Cortex of kidney (tissue), 1 donor: ENCODE results near the gene KIF23.

ENCODE experiments used
- DNase-seq: peaks from one replicate; lab custom pipeline; 2025; lab: John Stamatoyannopoulos, UW

The KIF23 gene

DNA sequence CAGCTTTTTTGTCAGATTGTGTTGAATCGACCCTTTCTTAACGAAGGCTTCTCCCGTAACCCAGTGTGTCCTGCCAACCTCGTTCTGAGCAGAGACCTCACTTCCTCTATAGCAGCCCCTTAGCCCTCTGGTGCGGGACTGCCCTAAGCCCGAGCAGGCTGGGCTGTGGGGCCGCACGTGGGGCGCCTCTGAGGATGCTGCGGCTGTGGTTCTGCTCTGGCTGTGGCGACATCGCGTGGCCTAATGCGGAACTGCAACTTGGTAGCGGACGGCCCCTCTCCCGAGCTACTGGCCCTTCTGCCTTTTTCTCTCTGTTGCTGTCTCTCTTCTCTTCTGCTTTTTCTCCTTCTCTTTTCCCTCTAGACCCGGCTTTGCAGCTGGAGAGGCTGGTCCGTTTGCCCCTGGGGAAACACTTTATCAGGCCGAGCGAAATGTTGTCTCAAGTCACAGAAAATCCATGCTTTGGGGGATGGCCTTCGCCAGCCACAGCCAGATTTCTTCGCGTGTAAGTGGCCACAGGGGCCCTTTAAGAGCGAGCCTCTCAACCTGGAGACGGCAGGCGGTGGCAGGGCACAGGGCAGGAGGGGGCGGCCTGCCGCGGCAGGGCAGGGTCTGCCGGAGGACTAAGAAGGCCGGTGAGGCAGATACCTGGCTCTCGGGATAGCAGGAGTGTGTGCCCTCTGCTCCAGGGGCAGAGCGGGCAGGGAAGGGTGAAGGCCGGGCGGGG lies 19.4 kb upstream of the KIF23 start:
- no peak for DNase-seq

DNA sequence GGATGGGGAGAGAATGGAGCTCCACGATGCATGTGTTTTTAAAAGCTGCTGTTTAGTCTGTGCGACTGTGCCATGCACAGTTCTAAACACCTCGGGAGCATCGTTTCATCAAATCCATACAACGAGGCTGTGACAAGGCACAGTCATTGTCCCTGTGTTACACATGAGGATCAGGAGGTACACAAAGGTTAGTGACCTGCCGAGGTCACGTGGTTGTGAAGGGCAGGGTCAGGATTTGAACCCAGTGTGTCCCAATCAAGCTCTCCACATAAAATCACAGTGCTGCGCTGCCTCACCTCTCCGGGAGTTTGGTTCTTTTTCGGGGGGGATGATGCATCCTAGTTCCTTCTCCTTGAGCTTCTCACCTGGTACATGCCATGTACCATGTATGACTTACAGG lies 18.7 kb upstream of the KIF23 start:
- no peak for DNase-seq

DNA sequence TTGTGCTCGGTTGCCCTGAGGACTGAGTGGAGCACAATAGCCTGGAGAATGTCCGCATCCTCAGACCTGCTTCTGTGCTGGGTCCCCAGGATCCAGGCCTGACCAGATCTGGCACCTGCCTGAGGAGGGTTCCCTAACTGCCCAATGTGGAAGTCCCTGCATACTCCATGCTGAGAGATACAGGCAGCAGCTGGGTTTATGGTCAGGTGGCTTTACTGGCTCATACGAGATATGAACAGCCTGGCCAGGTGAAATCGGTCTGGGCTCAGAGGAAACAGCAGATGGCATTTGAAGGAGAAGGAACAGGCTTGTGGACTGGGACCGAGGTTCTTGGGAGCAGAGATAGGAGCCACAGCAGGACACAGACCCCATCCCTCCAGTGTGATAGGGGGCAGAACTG lies 18.2 kb upstream of the KIF23 start:
- DNase-seq: no peak

- DNase-seq: no peak
Measured at GRCh38 chr15:69398491-69398891, 15.7 kb upstream of the KIF23 start.

- no peak for DNase-seq
Measured at GRCh38 chr15:69400850-69401249, 13.3 kb upstream of the KIF23 start.

GRCh38 chr15:69402816-69403215 lies 11.3 kb upstream of the KIF23 start:
- no peak for DNase-seq

DNA sequence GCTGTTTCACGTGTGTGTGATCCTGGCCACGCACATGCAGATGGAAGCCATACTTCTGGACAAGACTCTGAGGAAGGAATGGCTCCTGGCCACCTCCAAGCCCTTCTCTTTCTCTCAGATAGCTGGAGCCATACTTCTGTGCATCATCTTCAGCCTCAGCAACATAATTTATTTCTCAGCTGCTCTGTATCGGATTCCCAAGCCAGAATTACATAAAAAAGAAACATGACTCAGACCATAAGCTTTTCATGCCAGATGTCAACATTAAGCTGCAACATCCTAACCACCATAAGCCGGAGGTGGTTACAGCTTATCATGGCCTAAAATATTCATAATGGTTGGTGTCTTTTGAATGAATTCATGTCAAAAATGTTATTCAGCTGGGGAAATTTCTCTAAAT lies 10.6 kb upstream of the KIF23 start:
- DNase-seq: no peak

DNA sequence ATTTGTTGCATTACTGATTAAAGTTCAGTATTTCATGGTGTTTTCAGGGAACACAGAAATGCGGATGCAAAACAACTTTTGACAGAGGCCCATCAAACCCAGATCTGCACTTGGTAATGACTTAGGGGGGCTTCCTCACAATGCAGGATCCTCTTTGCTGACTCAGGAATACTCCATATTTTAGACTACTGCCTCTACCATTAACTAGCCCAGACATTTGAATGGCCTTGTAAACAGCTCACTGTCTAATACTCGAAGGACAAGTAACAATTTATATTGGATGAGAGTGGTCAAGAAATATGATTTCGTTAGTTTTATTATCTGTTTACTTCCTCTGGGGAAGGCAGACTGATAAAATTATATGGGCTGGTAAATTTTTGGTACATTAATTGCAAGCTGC lies 9.0 kb upstream of the KIF23 start:
- no peak for DNase-seq

- no peak for DNase-seq
Measured at GRCh38 chr15:69407719-69408400, 6.3 kb upstream of the KIF23 start.

DNA sequence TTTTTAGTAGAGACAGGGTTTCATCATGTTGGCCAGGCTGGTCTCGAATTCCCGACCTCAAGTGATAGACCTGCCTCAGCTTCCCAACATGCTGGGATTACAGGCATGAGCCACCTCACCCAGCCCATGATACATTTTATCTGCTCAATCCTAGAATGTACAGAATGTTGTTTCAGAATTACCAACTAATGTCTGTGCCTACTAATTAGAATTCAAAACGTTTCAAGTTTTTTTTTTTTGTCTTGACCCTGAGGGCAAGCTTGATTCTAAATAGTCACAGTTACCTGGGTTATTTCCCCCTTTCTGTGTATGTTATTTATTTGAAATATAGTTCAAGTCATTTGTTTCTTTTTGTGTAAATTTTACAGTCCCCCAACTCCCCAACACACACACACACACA lies 5.3 kb upstream of the KIF23 start:
- DNase-seq: no peak

DNA sequence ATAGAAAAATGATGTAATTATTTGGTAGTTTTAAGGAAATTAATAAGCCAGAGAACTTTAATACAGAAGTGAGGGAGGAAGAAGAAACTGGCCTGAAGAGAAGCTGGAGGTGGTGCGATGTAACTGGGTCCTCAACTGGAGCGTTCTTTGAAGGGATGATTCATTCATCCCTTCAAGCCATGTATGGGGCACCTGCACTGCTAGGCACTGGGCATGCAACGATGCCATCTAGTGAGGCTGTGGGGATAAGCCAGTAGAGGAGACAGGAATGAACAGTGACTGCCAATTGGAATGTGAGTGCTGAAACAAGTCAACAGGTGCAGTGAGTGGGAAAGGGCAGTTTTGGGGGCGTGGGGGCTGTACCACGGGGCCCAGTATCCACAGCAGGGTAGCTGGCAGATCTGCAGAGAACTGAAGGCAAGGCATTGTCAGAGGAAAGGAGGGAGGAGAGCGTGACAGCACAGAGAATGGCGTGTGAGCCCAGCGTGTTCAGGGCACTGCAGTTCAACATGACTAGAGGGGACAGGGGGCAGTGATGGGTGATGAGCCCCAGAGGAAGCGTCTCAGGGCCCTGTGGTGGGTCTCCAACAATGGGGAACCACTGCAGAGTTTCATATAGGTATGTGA lies 3.8 kb upstream of the KIF23 start:
- no peak for DNase-seq

GRCh38 chr15:69412274-69412673 lies 1.9 kb upstream of the KIF23 start:
- DNase-seq: no peak

DNA sequence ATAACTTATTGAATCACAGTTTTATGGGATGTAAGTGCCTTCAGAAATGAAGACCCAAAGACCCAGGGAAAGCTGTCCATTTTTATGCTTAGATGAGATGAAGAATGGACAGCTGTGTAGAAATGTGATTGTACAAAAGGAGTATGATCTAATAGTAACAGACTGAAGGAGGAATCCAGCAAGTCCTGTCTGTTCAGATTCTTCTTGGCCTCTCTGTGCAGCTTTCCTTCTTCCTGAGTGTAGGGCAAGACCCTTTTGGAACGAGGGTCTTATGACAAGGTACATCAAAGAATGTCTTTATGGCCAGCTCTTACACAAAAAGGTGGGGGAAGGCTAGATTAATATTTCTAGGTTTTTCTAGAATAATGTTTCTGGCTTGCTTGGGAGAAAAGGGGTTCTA lies 1.4 kb upstream of the KIF23 start:
- DNase-seq: no peak

DNA sequence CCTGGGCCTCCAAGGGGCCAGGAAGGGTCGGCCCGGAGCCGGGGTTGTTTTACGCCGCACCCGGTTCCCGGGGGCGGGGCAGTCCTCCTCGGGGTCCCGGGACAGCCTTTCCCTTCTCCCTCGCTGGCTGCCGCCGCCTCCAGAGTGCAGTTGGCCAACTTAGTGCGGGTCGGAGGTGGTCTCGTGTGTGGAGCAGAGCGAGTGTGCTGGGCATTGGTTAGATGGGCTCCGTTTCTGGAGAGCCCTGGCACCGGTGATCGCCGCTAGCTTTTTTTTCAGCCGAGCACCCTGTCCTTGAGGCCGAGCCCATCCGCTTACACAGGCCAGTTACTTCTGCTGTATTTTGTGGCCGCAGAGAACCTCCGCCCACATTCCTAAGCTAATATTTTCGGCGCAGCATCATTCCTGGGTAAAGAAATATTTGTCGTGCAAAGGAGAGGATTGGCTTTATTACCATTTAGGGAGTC lies 585 bp downstream of the KIF23 start:
- DNase-seq: no peak

- no peak for DNase-seq
Measured at GRCh38 chr15:69415381-69415780, 1.2 kb downstream of the KIF23 start.

GRCh38 chr15:69417581-69417980 lies 3.4 kb downstream of the KIF23 start:
- no peak for DNase-seq

- no peak for DNase-seq
Measured at GRCh38 chr15:69421498-69421897, 7.3 kb downstream of the KIF23 start.

DNA sequence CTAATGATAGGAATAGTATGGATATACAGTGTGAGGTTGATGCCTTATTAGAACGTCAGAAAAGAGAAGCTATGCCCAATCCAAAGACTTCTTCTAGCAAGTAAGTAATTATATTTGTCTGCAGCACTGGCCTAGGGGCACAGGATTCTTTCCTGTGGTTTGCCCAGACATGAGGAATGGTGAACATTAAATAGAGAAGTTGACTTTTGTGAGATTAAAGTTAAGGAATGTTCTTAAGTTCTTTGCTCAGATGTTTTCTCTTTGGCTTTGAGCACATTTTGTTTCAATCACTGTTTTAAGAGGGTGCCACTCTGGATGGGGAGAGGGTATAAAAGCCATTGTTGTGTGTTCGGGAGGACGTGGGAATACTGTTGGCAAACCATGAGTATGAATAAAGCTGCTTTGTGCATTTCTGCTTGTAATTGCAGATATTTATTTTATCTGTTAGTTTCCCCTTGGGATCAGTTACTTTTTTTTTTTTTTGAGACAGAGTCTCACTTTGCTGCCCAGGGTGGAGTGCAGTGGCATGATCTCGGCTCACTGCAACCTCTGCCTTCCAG lies 8.3 kb downstream of the KIF23 start:
- DNase-seq: no peak

GRCh38 chr15:69424001-69424400 lies 9.9 kb downstream of the KIF23 start:
- DNase-seq: no peak

DNA sequence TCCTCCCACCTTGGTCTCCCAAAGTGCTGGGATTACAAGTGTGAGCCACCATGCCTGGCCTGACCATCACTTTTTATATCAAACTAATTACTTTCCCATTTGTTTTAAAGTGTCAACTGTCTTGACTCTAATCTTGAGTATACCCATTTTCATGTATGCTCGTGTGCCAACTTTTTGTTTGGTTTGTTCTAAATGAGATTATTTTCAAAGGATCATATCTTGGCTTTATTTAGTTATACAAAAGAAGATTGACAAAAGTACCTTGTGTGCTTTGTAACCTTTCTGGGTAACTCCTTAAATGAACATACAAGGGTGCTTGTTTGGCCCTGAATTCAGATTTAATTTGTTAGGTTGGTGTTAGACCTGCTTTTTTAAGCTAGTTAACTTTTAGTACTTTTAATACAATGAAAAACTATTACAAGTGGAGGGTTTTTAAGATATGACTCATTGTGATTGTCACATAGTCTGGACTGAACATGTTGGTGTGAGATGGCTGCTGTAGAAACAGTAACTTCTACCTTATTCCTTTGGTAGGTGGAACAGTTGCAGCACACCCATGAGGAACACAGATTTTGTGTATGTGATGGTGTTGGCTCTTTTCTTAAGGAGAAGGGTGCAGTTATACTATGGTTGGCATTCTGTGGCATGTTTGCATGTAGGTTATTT lies 10.7 kb downstream of the KIF23 start:
- no peak for DNase-seq

DNA sequence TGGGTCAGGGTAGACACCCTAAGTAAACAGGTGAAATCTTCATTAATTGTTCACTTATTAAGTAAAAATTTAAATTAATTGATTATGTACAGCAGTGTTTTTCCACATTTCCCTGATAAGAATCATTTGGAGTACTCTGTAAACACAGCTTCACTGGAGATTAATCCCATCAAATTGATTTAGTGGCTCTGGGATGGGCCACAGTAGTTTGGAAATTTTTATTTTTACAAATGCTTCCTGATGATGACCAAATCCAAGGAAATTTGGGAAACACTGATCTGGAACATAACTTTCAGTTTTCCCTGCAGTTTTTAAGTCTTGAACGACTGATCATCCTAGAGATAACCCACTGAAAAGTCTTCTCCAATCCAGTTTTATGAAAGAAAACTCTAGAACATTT lies 19.7 kb downstream of the KIF23 start:
- no peak for DNase-seq

DNA sequence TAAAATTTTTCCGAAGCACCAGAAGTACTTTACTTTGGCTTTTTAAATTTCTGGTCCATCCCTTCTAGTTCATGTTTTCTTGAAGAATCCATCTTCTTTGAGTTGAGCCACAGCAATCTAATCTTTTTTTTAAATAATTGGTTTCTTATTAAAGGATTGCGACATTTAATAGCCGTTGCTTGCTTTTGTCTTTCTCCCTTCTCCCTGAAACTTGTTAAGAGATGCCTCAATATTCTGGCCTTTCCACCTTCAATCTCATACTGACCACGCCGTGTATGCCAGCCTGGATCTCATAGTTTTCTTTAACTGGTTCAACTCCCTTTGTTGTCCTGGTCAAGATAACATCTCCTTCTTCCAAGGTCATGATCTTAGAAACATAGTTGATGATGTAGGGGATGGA lies 20.1 kb downstream of the KIF23 start:
- no peak for DNase-seq
